GM12801 (cell line): Measurements from ENCODE around the gene GRM5.

ENCODE experiments used
- TF ChIP-seq, protein P1 (sequence below): IDR thresholded peaks from one replicate; pipeline ENCODE4 v1.5.1; 2011; ENCODE audit warnings: control low read depth; ENCODE audit not compliant: insufficient read length; ENCODE audit errors: extremely low read depth

The GRM5 gene

DNA sequence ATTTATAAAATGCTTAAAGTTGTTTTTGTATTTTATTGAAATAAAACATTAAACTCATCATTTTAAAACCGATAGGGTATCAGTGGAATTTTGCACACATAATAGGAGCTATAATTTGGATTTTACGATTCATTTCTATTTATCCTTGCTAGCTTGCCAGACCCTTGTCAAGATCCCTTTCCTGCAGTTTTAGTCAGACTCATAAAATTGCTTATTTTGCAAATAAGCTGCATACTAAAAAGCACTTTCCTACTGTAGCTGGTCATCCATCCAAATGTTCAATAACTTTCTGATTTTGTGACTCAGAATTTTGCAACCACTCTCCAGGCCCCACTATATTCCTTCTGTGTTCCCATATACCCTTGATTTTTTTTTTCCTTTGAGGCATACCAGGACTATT lies 489.0 kb downstream of the GRM5 start:
- TF ChIP-seq, protein P1, sequence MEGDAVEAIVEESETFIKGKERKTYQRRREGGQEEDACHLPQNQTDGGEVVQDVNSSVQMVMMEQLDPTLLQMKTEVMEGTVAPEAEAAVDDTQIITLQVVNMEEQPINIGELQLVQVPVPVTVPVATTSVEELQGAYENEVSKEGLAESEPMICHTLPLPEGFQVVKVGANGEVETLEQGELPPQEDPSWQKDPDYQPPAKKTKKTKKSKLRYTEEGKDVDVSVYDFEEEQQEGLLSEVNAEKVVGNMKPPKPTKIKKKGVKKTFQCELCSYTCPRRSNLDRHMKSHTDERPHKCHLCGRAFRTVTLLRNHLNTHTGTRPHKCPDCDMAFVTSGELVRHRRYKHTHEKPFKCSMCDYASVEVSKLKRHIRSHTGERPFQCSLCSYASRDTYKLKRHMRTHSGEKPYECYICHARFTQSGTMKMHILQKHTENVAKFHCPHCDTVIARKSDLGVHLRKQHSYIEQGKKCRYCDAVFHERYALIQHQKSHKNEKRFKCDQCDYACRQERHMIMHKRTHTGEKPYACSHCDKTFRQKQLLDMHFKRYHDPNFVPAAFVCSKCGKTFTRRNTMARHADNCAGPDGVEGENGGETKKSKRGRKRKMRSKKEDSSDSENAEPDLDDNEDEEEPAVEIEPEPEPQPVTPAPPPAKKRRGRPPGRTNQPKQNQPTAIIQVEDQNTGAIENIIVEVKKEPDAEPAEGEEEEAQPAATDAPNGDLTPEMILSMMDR = no peak

DNA sequence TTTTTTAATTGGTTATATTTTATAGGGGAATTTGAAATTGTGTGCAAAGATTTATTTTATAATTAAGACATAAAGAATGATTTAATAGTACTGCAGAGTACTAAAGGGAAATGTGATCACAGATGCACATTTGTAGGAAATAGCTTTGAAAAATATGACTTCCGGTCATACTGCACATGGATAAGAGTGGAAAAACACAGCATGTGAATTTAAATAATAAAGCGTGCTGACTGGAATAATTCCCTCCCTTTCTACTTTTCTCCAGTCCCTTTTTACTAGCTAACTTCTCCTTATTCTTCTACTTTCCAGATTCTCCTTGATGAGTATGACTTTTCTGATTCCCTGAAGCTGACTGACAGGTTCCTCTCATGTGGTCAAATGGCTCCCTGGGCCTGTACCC lies 489.9 kb downstream of the GRM5 start:
- TF ChIP-seq, protein P1 = no peak

DNA sequence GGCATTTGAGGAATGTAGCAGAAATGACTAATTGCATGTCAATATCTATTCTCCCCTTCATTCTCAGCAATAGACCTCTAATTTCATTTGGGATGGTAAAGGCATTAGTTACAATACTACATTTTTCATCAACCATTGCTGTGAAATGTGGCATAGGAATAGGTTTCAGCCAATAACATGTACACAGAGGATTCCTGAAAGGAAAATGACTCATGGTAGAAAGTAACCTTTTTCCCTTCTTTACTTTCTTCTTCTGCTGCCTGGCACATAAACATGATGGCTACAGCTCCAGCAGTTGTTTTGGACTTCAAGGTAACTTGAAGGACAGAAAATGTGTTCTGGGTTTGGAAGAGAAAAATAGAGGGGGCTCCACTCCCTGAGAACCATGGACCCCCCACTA lies 496.4 kb downstream of the GRM5 start:
- TF ChIP-seq, protein P1 = no peak

DNA sequence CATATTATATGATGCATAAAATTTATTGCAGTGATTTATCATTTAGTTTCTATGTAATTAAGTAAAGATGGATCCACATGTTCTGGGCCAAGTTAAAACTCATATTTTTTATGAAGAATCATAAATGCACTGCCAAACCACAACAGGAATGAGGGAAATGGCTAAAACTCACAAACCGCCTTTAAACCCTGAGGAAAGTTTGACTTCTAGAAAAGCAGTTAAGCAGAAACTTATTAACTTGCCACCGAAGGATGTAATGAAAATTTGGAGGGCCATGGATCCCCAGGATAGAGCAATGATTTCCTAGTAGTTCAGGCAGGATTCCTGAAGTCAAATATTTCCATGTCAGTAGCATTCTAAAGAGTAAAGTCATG lies 510.0 kb downstream of the GRM5 start:
- TF ChIP-seq, protein P1 = no peak

DNA sequence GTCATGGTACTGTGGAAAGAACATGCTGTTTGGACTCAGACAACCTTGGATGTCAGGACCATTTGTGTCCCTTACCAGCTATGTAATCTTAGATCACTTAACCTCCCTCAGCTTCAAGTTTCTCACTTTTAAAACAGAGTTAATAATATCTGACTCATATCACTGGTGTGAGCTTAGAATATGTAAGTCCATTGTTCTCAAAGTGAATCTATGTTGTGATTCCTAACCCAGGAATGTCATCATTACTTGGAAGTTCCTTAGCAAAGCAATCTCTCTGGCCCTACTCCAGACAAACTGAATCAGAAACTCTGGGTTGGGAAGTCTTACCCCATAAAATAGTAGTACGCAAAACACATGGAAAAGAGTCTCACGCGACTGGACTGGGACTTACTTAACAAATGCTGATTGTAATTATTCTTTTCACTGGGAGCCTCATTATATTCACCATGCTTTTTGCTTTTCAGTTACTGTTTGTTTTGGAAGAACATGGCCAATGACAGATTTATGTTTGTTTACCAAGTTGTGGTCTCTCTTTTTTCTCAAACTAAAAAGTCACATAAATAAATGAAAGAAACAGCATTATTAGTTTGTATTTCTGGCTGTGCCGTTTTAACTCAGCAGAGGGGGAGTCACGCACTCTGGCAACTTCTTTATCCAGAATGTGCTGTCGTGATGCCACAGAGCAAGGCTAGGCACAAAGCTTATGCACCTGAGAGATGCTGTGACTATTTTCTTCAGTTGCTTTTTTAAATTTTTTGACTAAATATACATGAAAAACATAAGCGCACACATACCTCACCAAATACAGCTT lies 510.6 kb downstream of the GRM5 start:
- TF ChIP-seq, protein P1 = no peak

DNA sequence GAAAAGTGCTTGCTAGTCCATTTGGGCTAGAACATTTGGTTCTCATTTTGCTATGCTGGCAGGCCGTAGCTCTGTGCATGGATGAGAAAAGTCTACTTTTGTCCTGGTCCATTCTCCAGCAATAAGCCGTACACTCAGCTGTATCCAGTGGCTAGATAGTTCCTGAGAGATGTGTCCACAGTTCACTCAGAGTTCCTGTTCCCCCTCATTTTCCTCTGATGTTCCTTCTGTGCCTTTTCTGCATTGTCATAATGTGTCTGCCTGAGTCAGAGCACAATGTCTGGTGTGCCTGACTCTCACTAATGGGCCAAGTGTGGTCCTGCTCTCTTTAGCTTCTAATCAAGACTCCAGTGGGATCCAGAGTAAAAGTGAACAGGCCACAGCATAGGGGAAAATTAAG lies 512.6 kb downstream of the GRM5 start:
- TF ChIP-seq, protein P1 = no peak

DNA sequence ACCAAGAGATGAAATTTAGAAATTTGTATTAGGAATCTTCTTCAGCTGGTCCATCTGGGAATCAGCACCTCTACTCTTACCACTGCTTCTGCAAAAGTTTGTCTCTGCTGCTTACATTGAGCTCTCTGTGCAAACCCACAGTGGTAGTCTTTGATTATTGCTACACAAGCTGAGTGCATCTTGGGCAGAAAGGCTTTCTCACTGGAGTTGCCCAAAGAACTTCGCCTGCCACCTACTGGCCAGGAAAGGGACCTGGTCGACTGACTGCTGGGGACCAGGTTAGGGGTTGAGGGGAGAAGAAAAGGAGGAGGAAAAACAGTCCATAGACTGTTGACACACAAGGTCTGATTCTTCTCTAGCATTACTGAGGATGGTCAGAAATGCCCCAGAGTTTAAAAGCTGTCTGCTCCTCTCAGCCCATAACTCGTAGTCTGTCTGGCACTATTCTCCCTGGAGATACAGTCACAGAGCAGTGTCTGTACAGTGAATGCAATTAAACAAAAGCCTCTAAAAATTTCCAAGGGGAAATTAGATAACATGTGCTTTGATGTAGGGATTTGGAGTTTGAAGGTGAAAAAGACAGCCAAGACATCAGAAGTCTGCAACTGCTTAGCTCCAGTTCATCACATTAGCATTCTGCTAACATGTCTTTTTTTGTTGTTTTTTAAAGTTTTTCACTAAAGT lies 513.3 kb downstream of the GRM5 start:
- TF ChIP-seq, protein P1 = no peak
